Body of pancreas (tissue), 4 donors: ENCODE data around the gene ACSL1.

Source experiments
- POLR2A ChIP-seq, 3 donors: fragments of 450-650 bp; IDR thresholded peaks; one replicate each; pipeline ENCODE4 v1.6.1; 2016; ENCODE audit warnings: antibody characterized with exemption in 3 of 3, mild to moderate bottlenecking in 2 of 3
- TF ChIP-seq, protein P1 (sequence below), 7 experiments: fragments of 450-650 bp in 4 of 7; fragments of 200-600 bp in 3 of 7; sonication (generic) in 3 of 7; IDR thresholded peaks; one replicate each; pipeline ENCODE4 v1.5.1; 2016 to 2019; ENCODE audit warnings: antibody characterized with exemption in 7 of 7

DNA sequence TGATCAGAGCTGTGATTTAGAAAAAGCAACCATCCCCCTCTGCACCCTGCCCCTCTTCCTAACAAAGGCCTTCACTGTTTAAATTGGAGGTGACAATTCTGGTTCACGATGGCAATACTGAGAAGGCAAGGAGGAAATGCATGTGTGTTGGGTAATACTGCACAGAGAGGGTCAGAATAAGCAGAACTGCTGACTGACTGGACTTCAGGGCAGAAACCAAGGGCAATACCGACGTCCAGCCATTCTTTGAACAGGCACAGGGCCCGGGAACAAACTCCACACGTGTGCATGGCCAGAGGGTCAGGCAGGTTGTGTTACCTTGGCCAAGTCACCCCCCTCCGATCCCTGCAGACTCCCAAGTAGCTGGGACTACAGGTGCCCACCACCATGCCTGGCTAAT lies 6.0 kb downstream of the ACSL1 start:
- TF ChIP-seq, protein P1, sequence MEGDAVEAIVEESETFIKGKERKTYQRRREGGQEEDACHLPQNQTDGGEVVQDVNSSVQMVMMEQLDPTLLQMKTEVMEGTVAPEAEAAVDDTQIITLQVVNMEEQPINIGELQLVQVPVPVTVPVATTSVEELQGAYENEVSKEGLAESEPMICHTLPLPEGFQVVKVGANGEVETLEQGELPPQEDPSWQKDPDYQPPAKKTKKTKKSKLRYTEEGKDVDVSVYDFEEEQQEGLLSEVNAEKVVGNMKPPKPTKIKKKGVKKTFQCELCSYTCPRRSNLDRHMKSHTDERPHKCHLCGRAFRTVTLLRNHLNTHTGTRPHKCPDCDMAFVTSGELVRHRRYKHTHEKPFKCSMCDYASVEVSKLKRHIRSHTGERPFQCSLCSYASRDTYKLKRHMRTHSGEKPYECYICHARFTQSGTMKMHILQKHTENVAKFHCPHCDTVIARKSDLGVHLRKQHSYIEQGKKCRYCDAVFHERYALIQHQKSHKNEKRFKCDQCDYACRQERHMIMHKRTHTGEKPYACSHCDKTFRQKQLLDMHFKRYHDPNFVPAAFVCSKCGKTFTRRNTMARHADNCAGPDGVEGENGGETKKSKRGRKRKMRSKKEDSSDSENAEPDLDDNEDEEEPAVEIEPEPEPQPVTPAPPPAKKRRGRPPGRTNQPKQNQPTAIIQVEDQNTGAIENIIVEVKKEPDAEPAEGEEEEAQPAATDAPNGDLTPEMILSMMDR (IDR thresholded peaks at IDR 0.05), result no peak
- no peak for TF ChIP-seq POLR2A (IDR thresholded peaks at IDR 0.05)
